ENCODE results near the gene YJU2. TPM values are rescaled to one million over a fixed set of nuclear protein-coding genes. Genes with fewer than 3 reads are reported as not detected.
"Not testable (repeated sequence)": the region's sequence is repeated elsewhere in the genome, so short reads cannot be mapped to it uniquely, and the experiment has no call there.

Gene YJU2
- total and polyA plus RNA-seq, 9 donors = 18.4 to 33.1 (median 21.5) TPM

GRCh38 chr19:4215807-4216206 is 31.1 kb upstream of the YJU2 start:
- no peak overlapping the region for H3K4me3 ChIP-seq
- intact Hi-C loops (cut with DNase I) = no loop called here
- no peaks in the 10 kb centered on the region for H3K9me3 ChIP-seq
- H3K27me3 ChIP-seq = no peaks in the 10 kb centered on the region
- no peaks in the 10 kb centered on the region for H3K4me1 ChIP-seq (ENCODE audit: insufficient read depth)
- DNase-seq = no peak
- H3K27ac ChIP-seq = no peak overlapping the region
- WGBS, 3 donors = 19 to 27% (median 23%) methylated on average over 10 of the region's 10 CpGs
- no peaks in the 10 kb centered on the region for H3K36me3 ChIP-seq
- TF ChIP-seq EP300 (IDR thresholded peaks at IDR 0.05) (no peak), POLR2A (IDR thresholded peaks at IDR 0.05) (no peak)
- TF ChIP-seq, protein P1, sequence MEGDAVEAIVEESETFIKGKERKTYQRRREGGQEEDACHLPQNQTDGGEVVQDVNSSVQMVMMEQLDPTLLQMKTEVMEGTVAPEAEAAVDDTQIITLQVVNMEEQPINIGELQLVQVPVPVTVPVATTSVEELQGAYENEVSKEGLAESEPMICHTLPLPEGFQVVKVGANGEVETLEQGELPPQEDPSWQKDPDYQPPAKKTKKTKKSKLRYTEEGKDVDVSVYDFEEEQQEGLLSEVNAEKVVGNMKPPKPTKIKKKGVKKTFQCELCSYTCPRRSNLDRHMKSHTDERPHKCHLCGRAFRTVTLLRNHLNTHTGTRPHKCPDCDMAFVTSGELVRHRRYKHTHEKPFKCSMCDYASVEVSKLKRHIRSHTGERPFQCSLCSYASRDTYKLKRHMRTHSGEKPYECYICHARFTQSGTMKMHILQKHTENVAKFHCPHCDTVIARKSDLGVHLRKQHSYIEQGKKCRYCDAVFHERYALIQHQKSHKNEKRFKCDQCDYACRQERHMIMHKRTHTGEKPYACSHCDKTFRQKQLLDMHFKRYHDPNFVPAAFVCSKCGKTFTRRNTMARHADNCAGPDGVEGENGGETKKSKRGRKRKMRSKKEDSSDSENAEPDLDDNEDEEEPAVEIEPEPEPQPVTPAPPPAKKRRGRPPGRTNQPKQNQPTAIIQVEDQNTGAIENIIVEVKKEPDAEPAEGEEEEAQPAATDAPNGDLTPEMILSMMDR (IDR thresholded peaks at IDR 0.05) = no peak

DNA sequence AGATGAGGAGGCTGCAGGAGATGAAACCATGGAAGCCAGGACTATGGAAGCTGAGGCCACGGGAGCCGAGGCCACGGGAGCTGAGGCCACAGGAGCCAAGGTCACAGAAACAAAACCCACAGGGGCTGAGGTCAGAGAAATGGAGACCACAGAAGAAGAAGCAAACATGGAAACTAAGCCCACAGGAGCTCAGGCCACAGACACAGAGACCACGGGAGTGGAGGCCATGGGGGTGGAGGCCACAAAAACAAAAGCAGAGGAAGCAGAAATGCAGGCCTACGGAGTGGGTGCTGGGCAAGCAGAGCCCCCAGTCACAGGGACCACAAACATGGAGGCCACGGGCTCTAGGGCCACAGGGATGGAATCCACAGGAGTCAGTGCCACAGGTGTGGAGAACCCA is 30.0 kb upstream of the YJU2 start:
- Histone ChIP-seq H3K27me3 (no peaks in the 10 kb centered on the region), H3K27ac (no peak overlapping the region), H3K36me3 (no peaks in the 10 kb centered on the region), H3K4me3 (no peak overlapping the region), H3K4me1 (ENCODE audit: insufficient read depth) (no peaks in the 10 kb centered on the region), H3K9me3 (no peaks in the 10 kb centered on the region)
- intact Hi-C loops (cut with DNase I) = no loop called here
- 75 to 79% (median 78%) methylated on average over 6 of the region's 6 CpGs for WGBS, 3 donors
- TF ChIP-seq POLR2A (IDR thresholded peaks at IDR 0.05) (no peak), EP300 (IDR thresholded peaks at IDR 0.05) (no peak)
- TF ChIP-seq, protein P1 (IDR thresholded peaks at IDR 0.05) = no peak
- no peak for DNase-seq

DNA sequence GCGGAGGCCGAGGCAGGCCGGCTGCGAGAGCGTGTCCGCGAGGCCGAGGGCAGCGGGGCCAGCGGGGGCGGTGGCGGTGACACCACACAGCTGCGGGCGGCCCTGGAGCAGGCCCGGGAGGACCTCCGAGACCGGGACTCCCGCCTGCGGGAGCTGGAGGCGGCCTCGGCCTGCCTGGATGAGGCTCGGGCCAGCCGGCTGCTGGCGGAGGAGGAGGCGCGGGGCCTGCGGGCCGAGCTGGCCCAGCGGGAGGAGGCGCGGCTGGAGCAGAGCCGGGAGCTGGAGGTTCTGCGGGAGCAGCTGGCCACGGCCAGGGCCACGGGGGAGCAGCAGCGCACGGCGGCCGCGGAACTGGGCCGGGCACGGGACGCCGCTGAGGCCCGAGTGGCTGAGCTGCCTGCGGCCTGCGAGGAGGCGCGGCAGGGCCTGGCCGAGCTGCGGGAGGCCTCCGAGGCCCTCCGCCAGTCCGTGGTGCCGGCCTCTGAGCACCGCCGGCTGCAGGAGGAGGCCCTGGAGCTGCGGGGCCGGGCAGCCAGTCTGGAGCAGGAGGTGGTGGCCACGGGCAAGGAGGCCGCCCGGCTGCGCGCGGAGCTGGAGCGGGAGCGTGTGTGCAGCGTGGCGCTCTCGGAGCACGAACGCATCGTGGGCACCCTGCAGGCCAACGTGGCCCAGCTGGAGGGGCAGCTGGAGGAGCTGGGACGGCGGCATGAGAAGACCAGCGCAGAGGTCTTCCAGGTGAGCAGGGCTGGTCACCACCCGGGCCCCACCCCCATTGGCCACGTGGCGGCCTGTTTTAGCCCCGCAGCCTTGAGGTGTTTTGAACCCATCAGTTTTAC is 29.2 kb upstream of the YJU2 start:
- no peaks in the 10 kb centered on the region for H3K4me1 ChIP-seq (ENCODE audit: insufficient read depth)
- no peak for DNase-seq
- H3K9me3 ChIP-seq = no peaks in the 10 kb centered on the region
- 92 to 93% (median 92%) methylated on average over 76 to 81 of the region's 81 CpGs for WGBS, 3 donors
- no peak overlapping the region for H3K4me3 ChIP-seq
- no peaks in the 10 kb centered on the region for H3K27me3 ChIP-seq
- intact Hi-C loops (cut with DNase I) = no loop called here
- TF ChIP-seq POLR2A (IDR thresholded peaks at IDR 0.05) (no peak), EP300 (IDR thresholded peaks at IDR 0.05) (no peak)
- TF ChIP-seq, protein P1 (IDR thresholded peaks at IDR 0.05) = no peak
- H3K27ac ChIP-seq = no peak overlapping the region
- H3K36me3 ChIP-seq = no peaks in the 10 kb centered on the region

GRCh38 chr19:4218523-4218922 is 28.4 kb upstream of the YJU2 start:
- H3K4me3 ChIP-seq; H3K4me1 ChIP-seq (ENCODE audit: insufficient read depth); DNase-seq; intact Hi-C loops (cut with DNase I); H3K27me3 ChIP-seq; H3K27ac ChIP-seq; H3K9me3 ChIP-seq; H3K36me3 ChIP-seq: not testable (repeated sequence)
- WGBS, 3 donors = 83 to 100% (median 88%) methylated on average over 1 of the region's 1 CpG

GRCh38 chr19:4220188-4220587 is 26.7 kb upstream of the YJU2 start:
- H3K9me3 ChIP-seq = no peaks in the 10 kb centered on the region
- DNase-seq = no peak
- intact Hi-C loops (cut with DNase I) = no loop called here
- H3K36me3 ChIP-seq = no peaks in the 10 kb centered on the region
- H3K27me3 ChIP-seq = no peaks in the 10 kb centered on the region
- 81 to 89% (median 84%) methylated on average over 7 of the region's 7 CpGs for WGBS, 3 donors
- TF ChIP-seq, protein P1 (IDR thresholded peaks at IDR 0.05) = no peak
- TF ChIP-seq POLR2A (IDR thresholded peaks at IDR 0.05) = no peak
- no peak for TF ChIP-seq EP300 (IDR thresholded peaks at IDR 0.05)
- no peaks in the 10 kb centered on the region for H3K4me1 ChIP-seq (ENCODE audit: insufficient read depth)
- no peak overlapping the region for H3K4me3 ChIP-seq
- H3K27ac ChIP-seq = no peak overlapping the region
